GM12801 (cell line): ENCODE results near the gene AGMO.

Source experiments
- CTCF ChIP-seq: IDR thresholded peaks from one replicate; pipeline ENCODE4 v1.5.1; 2011; ENCODE audit warnings: control low read depth; ENCODE audit not compliant: insufficient read length; ENCODE audit errors: extremely low read depth

AGMO gene

DNA sequence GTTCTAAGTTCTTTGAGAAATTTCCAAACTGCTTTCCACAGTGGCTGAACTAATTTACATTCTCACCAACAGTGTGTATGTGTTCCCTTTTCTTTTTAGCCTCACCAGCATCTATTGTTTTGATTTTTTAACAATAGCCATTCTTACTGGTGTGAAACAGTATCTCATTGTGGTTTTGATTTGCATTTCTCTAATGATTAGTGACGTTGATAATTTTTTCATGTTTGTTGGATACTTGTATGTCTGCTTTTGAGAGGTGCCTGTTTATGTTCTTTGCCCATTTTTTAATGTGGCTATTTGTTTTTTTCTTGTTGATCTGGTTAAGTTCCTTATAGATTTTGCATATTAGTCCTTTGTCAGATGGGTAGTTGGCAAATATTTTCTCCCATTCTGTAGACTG, 191.4 kb downstream of the AGMO start:
- TF ChIP-seq CTCF: no peak

- TF ChIP-seq CTCF: no peak
Observed at GRCh38 chr7:15368653-15369052, 193.2 kb downstream of the AGMO start.

- no peak for TF ChIP-seq CTCF
Observed at GRCh38 chr7:15367897-15368296, 193.9 kb downstream of the AGMO start.

DNA sequence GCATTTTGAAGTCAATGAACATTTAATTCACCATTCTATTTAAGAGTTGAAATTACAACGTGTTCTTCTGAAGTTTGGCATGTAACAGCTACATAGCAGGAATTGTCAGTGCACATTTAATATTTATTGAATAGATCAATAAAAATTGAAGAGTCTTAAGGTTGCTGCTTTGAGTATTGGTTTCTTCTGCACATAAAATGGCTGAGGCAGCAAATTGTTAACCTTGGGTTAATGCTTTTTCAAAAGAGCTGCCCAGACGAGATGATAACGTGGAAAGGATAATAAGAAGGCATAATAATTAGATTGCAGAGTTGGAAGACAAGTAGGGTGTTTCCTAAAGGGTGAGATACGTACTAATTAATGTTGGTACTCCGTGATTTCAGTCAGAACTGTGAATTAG, 203.7 kb downstream of the AGMO start:
- TF ChIP-seq CTCF: no peak

GRCh38 chr7:15352421-15353206, 209.2 kb downstream of the AGMO start:
- no peak for TF ChIP-seq CTCF

DNA sequence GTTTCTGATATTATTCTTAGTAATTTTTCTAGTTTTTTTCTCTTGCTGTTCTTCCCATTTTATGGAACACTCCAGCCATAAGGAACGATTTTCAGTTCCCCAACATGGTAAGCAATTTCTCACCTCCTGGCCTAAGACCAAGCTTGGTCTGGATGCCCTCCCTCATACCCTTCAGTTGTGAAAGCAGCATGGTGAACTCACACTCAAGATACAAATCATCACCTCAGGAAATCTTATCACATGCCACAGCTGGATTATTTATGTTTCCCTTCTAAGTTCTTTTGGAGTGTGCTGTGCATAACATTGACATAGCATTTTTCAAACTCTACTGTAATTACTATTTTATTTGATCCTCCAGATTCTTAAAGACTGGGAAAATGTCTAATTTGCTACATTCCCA, 216.6 kb downstream of the AGMO start:
- no peak for TF ChIP-seq CTCF

GRCh38 chr7:15341817-15342216, 220.0 kb downstream of the AGMO start:
- TF ChIP-seq CTCF: no peak

DNA sequence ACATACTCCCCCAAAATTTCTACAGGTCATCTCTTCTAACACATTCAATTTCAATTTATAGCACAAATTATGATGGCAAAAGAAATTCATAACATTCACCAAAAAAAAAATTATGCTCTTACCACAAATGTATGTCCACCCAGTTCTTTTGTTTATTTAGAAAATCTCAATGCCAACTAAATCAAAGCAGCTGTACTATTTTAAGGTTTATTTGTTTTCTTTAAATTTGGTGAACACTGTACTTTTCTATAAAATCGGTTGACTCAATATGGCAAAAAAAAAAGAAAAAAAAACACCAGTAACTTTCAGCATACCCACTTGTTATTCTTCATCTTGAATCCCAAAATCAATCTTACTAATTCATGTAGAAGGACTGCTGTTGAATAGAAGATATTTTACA, 225.7 kb downstream of the AGMO start:
- no peak for TF ChIP-seq CTCF
